Activated gamma-delta T cell (primary cell): ENCODE measurements around the gene GNG7.
"Not testable (repeated sequence)": the region's sequence is repeated elsewhere in the genome, so short reads cannot be mapped to it uniquely, and the experiment has no call there.

Experiments used
- DNase-seq: peaks from one replicate; lab custom pipeline; 2025; lab: John Stamatoyannopoulos, UW

GNG7 gene

DNA sequence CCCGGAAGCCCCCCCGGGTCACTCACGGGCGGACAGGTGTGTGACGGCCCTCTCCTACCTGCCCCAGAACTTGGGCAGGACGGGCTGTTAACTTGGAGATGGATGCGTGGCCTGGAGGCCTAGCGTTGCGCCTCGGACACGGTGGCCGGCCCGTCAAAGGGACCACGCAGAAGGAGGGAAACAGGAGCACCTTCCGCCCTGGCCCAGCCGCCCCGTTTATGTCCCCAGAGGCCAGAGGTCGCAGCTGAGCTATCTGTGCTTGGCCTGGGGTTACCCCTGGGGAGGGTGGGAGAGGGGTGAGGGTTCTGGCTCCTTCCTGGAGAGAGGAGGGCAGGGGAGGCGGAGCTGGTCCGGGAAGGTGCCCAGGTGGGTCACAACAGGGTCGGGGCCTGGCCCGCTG, 190.9 kb downstream of the GNG7 start:
- no peak for DNase-seq

DNA sequence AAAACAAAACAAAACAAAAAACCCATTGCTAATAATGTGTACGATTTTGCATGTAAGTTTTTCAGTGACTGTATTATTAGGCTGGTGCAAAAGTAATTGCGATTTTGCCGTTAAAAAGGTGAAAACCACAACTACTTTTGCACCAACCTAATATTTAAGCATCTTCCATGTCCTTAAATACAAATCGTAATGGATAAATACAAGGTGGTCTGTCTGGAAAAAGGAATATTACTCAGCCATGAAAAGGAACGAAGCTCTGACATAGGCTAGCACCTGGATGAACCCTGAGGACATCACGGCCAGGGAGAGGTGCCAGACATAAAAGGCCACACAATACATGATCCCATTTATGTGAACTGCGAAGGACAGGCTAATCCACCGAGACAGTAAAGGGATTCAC, 193.4 kb downstream of the GNG7 start:
- DNase-seq: no peak

DNA sequence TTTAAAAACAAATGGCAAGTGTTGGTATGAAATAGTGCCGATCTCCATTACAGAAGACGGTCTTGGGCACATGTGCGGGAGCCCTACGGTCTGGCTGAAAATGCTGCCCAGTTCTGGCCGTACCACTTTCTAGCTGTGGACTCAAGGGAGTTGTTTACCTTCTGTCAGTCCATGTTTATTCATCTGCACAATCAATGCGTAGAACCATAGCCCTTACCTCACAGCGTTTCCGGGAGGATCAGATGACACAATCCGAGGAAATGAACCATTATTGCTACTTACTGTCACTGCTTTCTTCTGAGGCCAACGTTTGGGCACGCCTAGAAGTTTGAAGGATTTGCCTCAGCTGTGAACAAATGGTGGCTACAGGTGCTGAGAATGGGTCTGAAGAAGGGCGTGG, 195.4 kb downstream of the GNG7 start:
- no peak for DNase-seq

DNA sequence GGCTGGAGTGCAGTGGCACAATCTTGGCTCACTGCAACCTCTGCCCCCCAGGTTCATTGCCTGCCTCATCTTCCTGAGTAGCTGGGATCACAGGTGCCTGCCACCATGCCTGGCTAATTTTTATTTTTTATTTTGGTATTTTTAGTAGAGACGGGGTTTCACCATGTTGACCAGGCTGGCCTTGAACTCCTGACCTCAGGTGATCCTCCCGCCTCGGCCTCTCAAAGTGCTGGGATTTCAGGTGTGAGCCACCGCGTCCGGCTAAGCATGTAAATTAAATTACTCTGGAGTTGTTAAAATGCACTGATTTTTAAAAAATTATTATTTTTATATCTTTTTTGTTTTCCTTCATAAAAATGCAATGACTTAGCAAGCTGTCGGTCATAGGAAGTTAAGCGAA, 195.8 kb downstream of the GNG7 start:
- not testable (repeated sequence) for DNase-seq

DNA sequence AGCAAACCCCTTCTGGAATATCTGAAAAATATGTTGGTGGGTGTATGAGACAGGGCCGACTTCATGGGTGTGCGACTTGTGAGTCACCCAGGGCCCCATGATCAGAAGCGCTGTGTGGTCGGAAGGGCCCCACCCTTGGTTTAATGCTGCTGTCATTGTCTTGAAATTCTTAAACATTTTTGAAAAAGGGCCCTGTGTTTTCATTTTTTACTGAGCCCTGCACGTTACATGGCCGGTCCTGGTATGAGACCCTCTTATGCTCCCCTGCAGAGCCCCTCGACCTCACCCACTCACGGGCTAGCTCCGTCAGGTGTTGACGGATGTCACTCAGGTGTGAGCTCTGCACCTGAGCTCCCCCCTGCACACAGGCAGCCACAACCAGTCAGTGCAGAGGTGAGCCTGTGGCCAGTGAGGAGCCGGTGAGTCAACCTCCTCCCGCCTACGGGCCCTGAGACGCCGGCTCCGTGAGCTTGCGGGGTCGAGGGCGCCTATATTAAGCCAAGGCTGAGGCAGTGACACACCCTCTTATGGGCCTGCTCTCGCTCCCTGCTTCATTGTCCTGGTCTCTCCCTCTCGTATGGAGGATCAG, 198.9 kb downstream of the GNG7 start:
- DNase-seq: peak; percentile 53

- DNase-seq: no peak
Measured at GRCh38 chr19:2500841-2501261, 201.6 kb downstream of the GNG7 start.

GRCh38 chr19:2500156-2500555, 202.3 kb downstream of the GNG7 start:
- no peak for DNase-seq

GRCh38 chr19:2497186-2497585, 205.3 kb downstream of the GNG7 start:
- DNase-seq: no peak

DNA sequence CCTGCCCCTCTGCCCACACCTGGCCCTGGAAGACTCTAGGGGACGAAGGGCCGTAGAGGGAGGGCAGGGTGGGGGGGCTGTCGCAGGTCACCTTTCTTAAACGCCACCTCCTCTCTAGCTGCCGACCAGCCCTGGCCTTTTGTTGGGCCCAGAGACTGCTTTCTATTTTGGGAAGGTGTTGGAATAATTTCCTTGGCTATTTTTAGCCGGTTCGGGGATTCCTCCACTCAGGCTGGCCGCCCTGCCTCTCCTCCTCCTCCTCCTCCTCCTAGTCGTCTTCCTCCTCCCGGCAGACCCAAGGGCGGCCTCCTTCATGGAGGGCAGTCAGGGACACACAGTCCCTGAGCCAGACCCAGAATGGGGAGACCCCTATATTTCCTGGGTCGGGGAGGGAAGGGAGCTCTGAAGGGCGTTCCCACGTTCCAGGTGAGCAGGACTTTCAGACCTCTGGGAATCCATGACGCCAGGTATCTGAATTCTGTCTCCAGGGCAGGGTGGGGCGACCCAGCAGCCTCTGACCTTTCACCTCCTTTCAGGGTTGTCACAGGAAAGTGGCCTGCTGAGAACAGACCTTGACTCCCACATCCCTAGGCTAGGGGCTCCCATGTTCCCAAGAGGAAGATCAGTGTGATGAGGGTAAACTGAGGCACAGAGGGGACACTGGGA, 206.7 kb downstream of the GNG7 start:
- no peak for DNase-seq

DNA sequence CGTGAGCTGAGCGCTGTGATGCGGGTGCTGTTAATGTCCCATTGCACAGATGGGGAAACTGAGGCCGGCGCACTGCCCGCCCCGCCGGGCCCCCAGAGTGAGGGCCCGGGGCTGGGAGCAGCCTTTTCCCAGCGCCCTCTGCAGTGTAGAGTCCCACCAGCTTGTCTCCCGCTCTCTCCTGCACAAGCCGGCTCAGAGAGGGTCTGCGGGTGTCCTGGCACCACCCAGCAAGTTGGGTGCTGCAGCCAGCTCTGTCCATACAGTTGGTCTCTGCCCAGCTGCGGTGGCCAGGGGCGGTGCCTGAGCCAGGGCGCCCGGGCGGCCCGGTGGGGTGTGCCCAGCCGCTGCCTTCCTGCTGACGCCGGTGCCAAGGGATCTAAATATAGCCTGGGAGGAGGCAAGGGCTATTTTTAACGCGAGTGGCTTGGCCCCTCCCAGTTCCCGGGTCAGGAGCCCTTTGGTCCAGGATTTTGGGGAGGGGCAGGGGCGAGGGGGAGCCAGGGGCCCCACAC, 207.3 kb downstream of the GNG7 start:
- DNase-seq: no peak

DNA sequence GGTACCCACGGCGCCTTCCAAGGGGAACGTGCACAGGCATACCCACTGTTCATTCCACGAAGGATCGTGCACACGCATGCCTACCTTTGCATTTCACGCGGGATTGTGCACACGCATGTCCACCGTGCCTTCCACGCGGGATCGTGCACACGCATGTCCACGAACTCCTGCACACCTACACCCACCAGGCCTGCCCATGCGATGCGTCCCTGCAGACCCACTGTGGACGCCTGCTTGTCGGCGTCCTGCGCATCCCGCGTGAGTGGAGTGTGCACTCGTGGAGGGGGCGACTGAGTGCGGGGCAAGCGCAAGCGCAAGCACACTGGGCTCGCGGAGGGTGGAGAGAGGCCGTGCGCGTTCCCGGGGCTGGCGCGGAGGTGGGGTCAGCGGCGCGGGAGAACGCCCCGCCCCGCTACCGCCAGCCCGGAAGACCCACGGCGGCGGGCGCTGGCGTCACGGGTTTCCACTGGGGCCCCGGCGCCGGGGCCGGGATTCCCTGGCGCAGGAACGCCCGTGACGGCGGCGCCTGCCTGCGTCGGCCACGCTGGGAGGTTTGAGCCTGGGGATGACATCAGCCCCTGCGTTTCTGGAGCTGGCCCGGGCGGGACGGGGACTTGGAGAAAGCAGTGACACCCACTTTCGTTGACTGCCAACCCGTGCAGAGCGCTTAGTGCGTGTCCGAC, 207.9 kb downstream of the GNG7 start:
- peak; percentile 75 for DNase-seq

GRCh38 chr19:2494084-2494446, 208.4 kb downstream of the GNG7 start:
- no peak for DNase-seq

- not testable (repeated sequence) for DNase-seq
Measured at GRCh38 chr19:2493448-2493847, 209.0 kb downstream of the GNG7 start.

GRCh38 chr19:2492870-2493269, 209.6 kb downstream of the GNG7 start:
- no peak for DNase-seq

DNA sequence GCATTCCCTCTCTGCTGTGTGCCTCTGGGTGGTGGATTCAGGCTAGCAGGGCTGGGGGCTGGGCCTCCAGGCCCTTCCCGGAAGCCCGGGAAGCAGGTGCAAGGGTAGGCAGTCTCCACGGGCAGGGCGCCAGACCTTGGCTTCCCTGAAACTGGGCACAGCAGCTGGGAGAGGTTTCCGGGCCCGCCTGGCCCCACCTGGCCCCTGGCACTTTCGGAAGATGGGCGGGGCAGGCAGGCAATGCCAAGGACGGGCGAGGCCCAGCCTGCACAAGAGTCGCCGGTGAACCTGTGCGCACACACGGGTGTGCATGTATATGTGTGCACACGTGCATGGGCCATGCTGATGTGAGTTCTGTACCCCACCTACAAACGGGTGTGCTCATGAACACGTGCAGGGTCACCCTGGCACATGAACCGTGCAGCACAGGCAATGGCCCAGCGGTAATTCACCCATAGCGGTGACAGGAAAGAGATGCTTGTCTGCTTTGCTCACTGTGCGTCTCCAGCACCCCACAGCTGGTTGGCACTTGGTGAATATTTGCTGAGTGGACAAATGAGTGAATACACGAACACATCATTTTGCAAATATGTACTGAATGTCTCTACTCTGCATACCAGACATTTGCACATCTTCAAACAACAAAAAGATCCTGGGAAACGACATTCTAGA, 211.2 kb downstream of the GNG7 start:
- no peak for DNase-seq

DNA sequence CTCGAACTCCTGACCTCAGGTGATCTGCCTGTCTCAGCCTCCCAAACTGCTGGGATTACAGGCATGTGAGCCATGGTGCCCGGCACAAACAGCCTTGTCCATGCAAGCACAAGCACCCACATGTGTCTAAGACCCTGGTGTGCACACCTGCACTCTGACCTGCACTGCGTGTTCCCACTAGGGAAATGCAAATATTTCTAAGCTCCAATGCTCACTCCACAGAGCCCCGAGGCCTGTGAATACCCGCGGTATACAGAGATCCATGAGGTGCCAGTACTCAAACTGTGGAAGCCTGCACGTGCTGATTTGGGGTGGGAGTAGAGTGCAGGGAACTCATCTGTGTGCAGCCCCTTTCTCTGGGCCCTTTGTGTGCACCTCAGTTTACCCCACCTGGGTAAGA, 211.8 kb downstream of the GNG7 start:
- no peak for DNase-seq

- DNase-seq: no peak
Measured at GRCh38 chr19:2488942-2489731, 213.4 kb downstream of the GNG7 start.

DNA sequence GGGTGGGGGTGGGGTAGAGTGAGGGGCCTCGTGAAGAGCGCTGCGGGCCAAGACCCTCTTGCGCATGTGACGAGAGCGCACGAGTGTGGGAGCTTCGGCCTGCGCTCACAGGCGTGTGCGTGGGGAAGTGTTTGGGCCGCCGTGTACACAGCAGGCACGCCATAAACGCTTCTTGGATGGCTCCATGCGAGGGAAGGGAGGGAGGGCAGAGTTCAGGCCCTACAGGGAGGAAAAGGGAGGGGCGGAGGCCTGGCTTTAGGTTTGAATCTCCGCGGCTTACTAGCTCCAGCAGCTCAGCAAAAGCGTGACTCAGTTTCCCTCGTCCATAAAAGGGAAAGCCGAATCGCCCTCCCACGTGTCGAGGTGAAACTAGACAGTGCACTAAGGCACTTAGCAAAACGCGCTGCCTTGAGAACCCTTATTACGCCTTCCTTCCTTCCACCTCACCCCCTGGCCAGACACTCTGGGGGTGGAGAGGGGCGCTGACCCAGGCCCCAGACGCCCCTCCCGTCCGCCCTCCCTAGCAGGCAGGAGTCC, 214.0 kb downstream of the GNG7 start:
- DNase-seq: no peak

GRCh38 chr19:2487842-2488241, 214.7 kb downstream of the GNG7 start:
- no peak for DNase-seq

- no peak for DNase-seq
Measured at GRCh38 chr19:2487090-2487489, 215.4 kb downstream of the GNG7 start.

DNA sequence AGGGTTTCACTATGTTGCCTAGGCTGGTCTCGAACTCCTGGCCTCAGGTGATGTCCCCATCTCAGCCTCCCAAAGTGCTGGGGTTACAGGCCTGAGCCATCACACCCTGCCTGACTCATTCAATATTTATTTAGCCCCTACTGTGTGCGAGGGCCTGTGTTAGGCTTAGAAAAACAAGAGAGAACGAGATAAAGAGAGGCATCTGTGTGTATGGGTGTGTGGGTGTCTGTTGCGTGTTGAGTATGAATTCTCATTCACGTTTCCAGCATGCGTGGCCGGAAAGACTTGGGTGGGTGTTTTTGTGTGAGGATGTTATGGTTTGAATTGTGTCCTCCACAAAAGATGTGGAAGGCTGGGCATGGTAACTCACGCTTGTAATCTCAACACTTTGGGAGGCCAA, 217.1 kb downstream of the GNG7 start:
- DNase-seq: no peak
